Right lobe of liver (tissue), 4 donors: ENCODE data around the gene TSSK6.

Experiments used
- CTCF ChIP-seq, 4 donors: fragments of 200-600 bp in 3 of 4; fragments of 450-650 bp in 1 of 4; IDR thresholded peaks; one replicate each; pipeline versions ENCODE4 v1.5.1 to v1.8.0; 2016 to 2022; ENCODE audit warnings: antibody characterized with exemption in 4 of 4, mild to moderate bottlenecking in 2 of 4
- POLR2A ChIP-seq: fragments of 450-650 bp; IDR thresholded peaks from one replicate; pipeline ENCODE4 v1.6.1; 2017; ENCODE audit warnings: antibody characterized with exemption, mild to moderate bottlenecking
- donor health status: DM: no; HTN: no; CAD: no.
- donor health status: DM: no; HTN: no; CAD: no.
- donor health status: DM: no; HTN: yes; CAD: no.

- TF ChIP-seq CTCF (IDR thresholded peaks at IDR 0.05), result no peak
- TF ChIP-seq POLR2A, result no peak
Measured at GRCh38 chr19:19524053-19524452, 8.7 kb upstream of the TSSK6 start.
